ENCODE measurements around the gene PWWP3B.
"Not testable (repeated sequence)": the region's sequence is repeated elsewhere in the genome, so short reads cannot be mapped to it uniquely, and the experiment has no call there.

The PWWP3B gene

DNA sequence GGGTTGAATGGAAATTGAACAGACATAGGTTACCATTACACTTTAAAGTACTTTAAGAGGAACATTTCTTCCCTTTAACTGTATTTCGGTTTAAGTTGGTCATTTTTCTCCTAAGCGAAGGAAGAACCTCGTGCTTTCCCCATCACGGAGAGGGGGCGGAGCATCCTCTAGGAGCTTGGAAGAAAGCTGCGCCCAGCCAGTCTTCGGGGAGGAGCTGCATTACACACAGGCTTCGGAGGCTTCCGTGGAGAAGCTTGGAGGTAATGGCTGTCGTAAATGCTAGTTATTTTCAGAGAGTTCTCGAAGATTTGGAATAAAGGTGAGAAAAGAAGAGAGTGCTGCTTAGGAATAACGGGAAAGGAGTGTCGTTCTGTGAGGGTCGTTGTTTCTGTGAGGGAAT lies at the start of gene PWWP3B:
PWWP3B (plus strand) TSS at position 199 of the 400 bp plus-strand sequence. CDS start 37,128 bp downstream, outside the sequence.
- no peak for DNase-seq

DNA sequence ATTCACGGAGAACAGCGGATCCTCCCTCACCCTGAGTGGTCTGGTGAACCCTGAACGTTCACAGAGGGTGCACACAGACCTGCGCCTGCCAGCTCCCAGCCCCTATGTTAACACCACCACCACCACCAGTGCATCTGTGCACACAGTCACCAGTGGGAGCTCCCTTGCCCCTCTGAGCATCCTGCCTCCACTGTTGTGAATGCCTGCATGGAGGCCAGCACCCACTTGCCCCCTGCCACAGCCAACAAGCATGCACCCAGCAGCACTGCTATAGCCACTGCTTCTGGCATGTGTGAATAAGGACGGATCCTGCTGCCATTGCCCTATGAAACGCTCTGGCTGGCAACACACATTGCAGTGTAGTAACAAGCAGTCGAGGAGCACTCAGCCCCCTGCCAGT lies 29.1 kb upstream of the PWWP3B start:
- no peak for DNase-seq

DNA sequence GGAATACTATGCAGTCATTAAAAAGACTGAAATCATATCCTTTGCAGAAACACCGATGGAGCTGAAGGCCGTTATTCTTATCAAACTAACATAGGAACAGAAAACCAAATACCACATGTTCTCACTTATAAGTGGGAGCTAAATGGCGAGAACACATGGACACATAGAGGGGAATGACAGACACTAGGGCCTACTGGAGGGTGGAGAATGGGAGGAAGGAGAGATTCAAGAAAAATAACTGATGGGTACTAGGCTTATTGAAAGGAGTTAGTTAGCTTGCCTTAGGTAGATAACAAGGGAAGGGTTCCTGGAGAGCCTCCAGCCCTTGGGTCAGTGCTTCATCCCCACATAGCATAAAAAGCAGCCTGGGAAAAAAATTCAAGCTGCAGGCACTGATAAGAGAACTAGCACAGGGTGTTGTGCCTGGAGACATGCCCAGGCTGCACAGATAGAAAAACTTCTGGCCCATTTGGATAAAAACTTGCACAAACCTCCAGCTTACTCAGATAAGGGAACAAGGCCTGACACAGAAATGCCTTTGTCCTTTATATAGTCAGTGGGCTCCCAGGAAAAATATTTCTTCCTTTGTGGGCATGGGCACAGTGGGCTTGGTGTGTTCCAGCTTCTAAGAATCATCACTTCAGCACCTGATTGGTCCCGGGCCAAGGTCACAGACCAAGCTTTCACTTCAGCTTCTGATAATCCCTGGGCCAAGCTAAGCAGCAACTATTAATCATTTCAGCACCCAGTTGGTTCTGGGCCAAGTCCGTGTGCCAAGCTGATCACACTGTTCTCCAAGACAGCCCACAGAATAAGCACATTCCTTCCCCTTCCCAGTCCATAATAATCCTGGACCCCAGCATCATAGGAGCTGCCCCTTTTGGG lies 23.1 kb upstream of the PWWP3B start:
- DNase-seq, result no peak

DNA sequence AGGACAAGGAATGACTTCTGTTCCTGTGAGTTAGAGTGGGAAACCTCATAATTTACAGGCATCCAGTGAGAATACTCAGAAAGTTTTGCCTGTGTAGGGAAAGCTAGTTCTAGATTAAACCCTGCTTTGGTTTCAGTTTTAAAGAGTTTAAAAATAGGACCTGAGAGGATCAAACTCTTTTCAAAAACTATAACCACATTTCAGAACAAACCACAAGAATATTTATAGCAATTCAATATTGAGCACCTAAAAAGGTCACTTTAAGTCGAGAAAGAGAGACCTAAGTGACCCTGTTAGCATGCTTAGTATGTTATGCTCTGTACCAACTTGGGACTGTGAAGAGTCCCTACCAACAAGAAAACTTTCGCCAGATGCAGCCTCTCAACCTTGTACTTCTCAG lies 17.4 kb upstream of the PWWP3B start:
- no peak for DNase-seq

DNA sequence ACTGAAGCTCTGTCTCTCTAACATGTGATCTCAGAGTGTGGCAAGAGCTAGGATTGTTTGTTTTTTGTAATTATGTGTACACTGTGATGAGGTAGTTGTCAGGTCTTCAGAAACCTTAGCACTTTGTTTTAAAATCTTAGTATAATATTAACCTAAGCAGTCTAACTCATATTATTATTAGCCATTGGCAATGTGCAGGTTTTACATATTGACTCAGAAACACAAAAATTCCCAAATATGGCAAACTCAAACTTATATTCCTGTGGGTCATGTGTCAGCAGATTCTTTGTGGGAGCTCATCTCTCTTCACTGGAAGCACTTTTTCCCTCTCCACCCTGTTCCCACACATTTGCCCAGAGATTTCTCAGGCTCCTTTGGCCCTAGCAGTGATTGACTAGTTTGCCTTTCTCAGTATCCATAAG lies 8.2 kb upstream of the PWWP3B start:
- DNase-seq, result no peak

DNA sequence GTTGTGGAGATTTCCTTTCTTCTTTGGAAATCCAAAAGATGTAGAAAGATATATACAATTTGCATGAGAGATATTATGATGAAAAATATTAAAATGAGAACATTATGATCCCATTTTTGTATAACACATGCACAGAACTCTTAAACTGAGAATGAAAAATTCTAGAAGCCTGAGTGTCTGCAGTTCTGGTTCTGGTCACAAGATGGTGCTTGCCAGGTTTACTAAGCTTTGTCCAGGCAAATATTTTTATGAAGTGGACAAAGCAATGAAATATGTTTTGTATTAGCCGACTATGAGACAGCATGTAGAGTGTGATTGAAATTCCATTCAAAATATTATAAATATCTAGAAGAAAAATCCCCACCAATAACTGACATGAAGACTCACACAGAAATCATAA lies 2.2 kb downstream of the PWWP3B start:
- DNase-seq, result no peak

DNA sequence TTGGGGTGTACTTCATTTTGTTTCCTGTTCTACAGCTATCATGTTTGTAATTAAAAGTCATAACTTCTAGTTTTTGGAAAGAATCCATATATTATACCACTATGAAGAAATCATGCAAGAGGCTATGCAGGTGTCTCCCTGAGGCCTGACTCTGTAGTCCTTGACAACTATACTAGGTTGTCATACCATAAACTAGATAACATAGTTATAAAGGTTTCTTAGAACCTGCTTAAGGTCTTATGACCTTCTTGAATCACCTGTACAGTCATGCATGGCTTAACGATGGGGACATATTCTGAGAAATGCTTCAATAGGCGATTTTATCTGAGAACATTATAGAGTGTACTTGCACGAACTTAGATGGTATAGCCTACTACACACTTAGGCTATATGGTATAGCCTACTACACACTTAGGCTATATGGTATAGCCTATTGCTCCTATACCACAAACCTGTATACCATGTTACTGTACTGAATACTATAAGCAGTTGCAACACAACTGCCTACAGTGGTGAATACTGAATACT lies 3.3 kb downstream of the PWWP3B start:
- no peak for DNase-seq

DNA sequence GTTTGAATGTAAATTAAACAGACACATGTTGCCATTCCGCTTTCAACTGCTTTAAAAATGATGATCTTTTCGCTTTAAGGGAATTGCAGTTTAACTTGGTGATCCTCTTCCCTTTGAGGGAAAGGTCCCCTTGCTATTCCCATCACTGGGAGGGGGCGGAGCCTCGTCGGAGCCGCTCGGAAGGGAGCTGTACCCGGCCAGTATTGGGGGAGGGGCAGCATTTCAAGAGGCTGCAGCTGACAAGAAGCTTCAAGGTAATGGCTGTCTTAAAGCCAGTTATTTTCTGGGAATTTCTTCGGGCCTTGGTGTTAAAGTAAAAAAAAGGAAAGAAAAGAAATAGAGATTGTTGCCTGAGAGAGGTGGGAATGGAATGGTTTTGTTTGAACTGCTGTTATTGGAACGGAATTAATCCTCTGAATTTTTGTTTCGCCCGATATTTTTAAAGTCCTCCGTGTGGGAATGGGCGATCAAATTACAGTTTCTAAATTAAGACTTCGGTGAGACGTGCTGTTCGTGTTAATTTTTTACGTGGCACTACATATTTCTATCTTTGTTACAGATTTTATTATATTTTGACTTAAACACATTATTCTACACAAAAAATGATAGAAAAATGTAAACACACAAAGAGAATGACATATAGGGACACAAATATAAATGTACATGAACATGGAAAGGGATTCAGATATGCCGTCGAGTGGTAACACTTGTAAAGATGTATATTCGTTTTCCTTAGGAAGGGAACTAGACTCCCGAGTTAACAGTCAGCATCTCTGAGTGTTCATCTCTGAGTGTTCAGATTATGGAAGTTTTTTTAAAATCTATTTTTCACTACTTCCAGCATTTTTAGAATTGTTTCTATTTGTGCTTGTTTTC lies 9.2 kb downstream of the PWWP3B start:
- DNase-seq, result no peak

DNA sequence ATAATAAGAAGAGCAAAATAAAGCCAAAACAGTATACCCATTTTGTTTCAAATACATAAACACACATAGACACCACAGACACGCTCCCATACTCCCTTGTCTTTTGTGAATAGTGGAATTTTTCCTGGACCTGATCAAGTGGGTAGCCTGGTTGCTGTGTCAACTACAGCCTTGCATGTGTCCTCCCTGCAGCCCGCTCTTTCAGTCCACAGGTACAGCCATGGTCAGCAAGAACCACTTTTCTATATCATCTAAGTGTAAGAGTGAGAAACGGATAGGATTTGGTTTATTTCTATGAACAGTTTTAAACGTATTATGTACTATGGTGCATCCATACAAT lies 9.8 kb downstream of the PWWP3B start:
- no peak for DNase-seq

DNA sequence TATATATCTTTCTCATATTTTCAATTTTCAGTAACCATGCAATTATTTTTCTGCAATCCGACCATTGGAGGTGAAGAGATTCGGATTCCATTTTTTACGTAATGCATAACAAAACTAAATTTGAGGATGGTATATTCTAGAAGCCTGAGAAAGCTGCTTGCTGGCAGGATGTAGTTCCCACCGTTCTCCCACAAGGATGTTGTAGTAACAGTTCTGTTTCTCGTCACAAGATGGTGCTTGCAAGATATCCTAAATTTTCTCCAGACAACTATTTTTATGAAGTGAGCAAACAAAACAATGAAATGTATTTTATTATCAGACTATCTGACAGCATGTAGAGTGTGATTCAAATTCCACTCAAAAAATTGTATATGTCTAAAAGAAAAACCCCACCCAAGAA lies 10.7 kb downstream of the PWWP3B start:
- DNase-seq, result no peak

DNA sequence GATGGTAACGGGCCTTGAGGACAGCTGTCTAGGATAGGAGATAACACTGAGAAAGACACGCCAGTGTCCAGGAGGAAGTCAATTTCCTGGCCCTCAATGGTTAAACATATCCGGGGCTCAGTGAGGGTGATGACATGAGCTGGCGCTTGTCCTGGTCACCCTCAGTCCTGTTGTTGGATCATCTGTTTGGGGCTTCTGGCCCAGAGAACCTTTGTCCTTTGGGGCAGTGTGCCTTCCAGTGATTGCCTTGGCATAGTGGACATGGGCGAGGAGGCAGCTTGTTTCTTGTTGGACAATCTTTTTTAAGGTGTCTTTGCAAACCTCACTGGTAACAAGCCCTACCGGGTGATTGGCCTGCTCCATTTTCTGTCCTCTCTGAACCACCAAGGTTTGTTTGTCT lies 15.6 kb downstream of the PWWP3B start:
- DNase-seq, result not testable (repeated sequence)

DNA sequence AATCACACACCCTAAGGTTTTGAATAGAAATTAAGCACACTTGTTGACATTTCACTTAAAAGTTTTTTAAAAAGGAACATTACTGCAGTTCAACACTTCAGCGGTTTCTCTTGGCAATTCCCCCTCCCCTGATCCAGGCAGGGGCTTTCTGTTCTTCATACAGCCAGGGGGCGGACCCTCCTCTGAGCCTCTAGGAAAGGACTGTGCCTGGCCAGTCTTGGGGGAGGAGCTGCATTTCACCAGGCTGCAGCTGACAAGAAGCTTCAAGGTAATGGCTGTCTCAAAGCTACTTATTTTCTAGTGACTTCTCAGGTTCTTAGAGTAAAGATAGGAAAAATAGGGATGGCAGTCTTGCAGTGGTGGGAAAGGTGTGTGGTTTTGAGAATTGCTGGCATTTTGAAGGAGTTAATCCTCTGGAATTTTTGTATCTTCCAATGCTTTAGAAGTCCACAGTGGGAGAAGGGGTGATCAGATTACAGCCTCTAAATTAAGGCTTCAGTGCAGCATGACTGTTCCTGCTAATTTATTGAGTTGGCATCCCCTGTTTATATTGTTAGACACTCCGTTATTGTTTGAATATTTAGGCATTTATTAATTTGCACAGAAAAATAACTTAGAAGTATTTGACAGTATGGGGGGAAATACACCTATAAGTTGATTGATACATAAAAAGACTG lies 33.5 kb downstream of the PWWP3B start:
- DNase-seq, result no peak

DNA sequence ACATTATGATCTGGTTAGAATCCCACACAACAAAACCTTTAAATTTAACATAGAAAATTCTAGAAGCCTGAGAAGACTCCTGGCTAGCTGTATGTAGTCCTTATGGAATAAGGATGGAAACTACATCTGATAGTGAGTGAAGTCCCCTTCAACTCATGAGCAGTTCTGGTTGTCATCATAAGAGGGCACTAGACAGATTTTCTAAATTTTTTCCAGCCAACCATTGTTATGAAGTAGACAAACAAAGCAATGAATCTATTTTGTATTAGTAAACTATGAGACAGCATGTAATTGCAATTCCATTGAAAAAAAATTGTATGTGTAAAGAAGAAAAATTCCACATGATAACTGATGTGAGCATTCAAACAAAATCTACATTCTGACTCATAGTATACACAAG lies 35.2 kb downstream of the PWWP3B start:
- no peak for DNase-seq

DNA sequence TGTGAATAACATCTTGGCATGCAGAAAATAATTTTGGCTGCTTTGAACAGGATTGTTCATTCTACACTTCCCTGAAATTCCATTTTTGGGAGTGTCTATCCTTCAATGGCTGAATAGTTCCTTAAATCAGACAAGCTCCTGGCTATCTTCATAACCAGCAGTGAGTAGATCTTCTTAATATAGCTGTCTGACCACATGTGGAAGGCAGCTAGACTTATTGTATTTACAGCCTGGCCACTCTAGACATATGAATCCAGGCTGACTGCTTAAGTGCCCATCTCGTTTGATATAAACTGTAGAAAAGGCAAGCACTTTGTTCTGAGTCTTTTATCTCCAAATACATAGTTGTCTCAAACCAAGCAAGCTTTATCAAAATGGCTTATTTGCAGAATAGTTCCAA lies 40.0 kb downstream of the PWWP3B start:
- no peak for DNase-seq

Data from CD4-positive, alpha-beta T cell treated with Interleukin-12 subunit alpha and Interleukin-12 subunit beta, for 1 hour (primary cell).